Measurements from ENCODE around the gene CNTNAP2.

DNA sequence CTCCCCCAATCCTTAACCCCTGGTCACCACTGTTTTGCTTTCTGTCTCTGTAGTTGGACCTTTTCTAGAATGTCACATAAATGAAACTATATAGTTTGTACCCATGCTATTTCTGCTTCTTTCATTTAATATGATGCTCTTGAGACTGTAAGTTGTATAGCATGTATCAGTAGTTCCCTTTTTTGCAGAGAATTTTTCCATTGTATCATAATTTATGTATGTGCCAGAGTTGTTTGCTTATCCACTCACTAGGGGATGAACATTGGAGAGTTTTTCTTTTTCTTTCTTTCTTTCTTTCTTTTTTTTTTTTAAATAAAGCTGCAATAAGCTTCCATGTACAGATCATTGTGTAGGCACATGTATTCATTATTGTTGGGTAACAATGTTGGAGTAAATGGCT lies 544.8 kb downstream of the CNTNAP2 start:
- TF ChIP-seq CTCF (IDR thresholded peaks at IDR 0.05), result no peak
- no peak for TF ChIP-seq POLR2AphosphoS5 (IDR thresholded peaks at IDR 0.05; ENCODE audit: low read depth, low read length)
- TF ChIP-seq SIN3A (IDR thresholded peaks at IDR 0.05; ENCODE audit: borderline replicate concordance, insufficient read depth, low read depth, low read length), result no peak
- TF ChIP-seq, protein P1, sequence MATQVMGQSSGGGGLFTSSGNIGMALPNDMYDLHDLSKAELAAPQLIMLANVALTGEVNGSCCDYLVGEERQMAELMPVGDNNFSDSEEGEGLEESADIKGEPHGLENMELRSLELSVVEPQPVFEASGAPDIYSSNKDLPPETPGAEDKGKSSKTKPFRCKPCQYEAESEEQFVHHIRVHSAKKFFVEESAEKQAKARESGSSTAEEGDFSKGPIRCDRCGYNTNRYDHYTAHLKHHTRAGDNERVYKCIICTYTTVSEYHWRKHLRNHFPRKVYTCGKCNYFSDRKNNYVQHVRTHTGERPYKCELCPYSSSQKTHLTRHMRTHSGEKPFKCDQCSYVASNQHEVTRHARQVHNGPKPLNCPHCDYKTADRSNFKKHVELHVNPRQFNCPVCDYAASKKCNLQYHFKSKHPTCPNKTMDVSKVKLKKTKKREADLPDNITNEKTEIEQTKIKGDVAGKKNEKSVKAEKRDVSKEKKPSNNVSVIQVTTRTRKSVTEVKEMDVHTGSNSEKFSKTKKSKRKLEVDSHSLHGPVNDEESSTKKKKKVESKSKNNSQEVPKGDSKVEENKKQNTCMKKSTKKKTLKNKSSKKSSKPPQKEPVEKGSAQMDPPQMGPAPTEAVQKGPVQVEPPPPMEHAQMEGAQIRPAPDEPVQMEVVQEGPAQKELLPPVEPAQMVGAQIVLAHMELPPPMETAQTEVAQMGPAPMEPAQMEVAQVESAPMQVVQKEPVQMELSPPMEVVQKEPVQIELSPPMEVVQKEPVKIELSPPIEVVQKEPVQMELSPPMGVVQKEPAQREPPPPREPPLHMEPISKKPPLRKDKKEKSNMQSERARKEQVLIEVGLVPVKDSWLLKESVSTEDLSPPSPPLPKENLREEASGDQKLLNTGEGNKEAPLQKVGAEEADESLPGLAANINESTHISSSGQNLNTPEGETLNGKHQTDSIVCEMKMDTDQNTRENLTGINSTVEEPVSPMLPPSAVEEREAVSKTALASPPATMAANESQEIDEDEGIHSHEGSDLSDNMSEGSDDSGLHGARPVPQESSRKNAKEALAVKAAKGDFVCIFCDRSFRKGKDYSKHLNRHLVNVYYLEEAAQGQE (IDR thresholded peaks at IDR 0.05; ENCODE audit: insufficient read depth in 1 of 2, low read depth in 2 of 2, low read length in 1 of 2), result no peak
